Erythroblast (primary cell): ENCODE data around the gene TCERG1L.

Source experiments
- GATA1 ChIP-seq: IDR thresholded peaks from 2 replicates; pipeline ENCODE4 v1.6.1; 2011; ENCODE audit warnings: low read depth, mild to moderate bottlenecking, control low read depth, low read length, moderate library complexity
- POLR2A ChIP-seq: IDR thresholded peaks from 2 replicates; pipeline ENCODE4 v1.6.1; 2011; ENCODE audit warnings: mild to moderate bottlenecking, low read length

DNA sequence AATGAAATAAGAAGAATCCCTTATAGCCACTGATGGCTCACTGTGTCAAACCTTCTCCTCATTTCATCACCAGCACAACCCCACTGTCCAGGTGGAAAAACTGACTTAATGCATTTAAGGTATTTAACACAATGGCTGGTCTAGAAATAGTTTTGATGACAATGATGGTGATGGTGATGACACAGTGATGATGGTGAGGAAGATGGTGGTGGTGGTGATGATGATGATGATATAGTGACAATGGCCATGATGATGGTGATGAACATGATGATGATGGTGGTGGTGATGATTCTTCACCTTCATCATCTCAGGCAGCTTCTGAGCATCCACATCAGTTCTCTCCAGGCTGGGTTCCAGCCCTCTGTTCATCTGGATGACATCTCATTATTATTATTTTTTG is 186.6 kb downstream of the TCERG1L start:
- TF ChIP-seq POLR2A (no peak), GATA1 (no peak)
